H1 (cell line): ENCODE measurements around the gene P2RY11. TPM values are rescaled to one million over a fixed set of nuclear protein-coding genes. Genes with fewer than 3 reads are reported as not detected.

Experiments used
- CTCF ChIA-PET: fragments of 300-600 bp; sonication (Branson Sonifier 250); formaldehyde crosslinking; loops from one replicate; lab custom pipeline; 2021; ENCODE audit not compliant: partially characterized antibody; lab: Charles Lee
- POLR2A ChIA-PET: fragments of 300-600 bp; sonication (Branson Sonifier 250); formaldehyde crosslinking; loops from one replicate; lab custom pipeline; 2021; ENCODE audit warnings: inconsistent platforms; ENCODE audit not compliant: partially characterized antibody; lab: Charles Lee
- DNase-seq, 2 experiments: peaks; one replicate each; pipeline versions ENCODE4 v3.0.0 to v3.0.0-alpha.2; 2010 to 2022; ENCODE audit warnings: low spot score in 2 of 2, low read depth in 1 of 2, mixed read lengths in 1 of 2
- FAIRE-seq: peaks from 2 replicates; lab custom pipeline; 2011; peaks lifted over from hg19 to GRCh38; lab: Jason Lieb, UNC
- H2AFZ ChIP-seq: 2 replicates; pipeline ENCODE4 v1.8.1; 2012; ENCODE audit warnings: low read length, inconsistent platforms
- H2AK5ac ChIP-seq: 2 replicates; pipeline ENCODE4 v1.6.1; 2013; ENCODE audit warnings: low read depth, low read length
- H2BK120ac ChIP-seq: replicated peaks from 2 replicates; pipeline ENCODE3; 2013; ENCODE audit warnings: low read depth, low read length, inconsistent platforms
- H2BK12ac ChIP-seq: 2 replicates; pipeline ENCODE4 v1.6.1; 2013; ENCODE audit warnings: low read depth, low read length
- H2BK15ac ChIP-seq: 2 replicates; pipeline ENCODE4 v1.6.1; 2013; ENCODE audit warnings: low read length
- H2BK20ac ChIP-seq: 2 replicates; pipeline ENCODE4 v1.6.1; 2013; ENCODE audit warnings: low read length
- H2BK5ac ChIP-seq: 2 replicates; pipeline ENCODE4 v1.6.1; 2013; ENCODE audit warnings: low read depth, low read length
- H3K14ac ChIP-seq: 2 replicates; pipeline ENCODE4 v1.6.1; 2013; ENCODE audit warnings: inconsistent platforms; ENCODE audit not compliant: insufficient read length
- H3K18ac ChIP-seq: 2 replicates; pipeline ENCODE4 v1.6.1; 2013; ENCODE audit warnings: low read length; ENCODE audit errors: extremely low read depth
- H3K23ac ChIP-seq: 2 replicates; pipeline ENCODE4 v1.6.1; 2013; ENCODE audit warnings: inconsistent platforms; ENCODE audit not compliant: insufficient read length
- H3K23me2 ChIP-seq: 2 replicates; pipeline ENCODE4 v1.6.1; 2013; ENCODE audit warnings: low read depth, low read length
- H3K27ac ChIP-seq: 2 replicates; pipeline ENCODE4 v1.6.1; 2011; ENCODE audit warnings: low read depth, low read length, inconsistent platforms
- H3K27me3 ChIP-seq, 4 experiments: replicated peaks in 1 of 4; 1 replicate in 1 of 4; 2 replicates in 3 of 4; pipeline versions ENCODE4 v1.6.1 to v1.8.1; 2011 to 2013; ENCODE audit warnings: low read length in 3 of 4, mild to moderate bottlenecking in 3 of 4, inconsistent platforms in 2 of 4, mixed read lengths in 2 of 4, moderate library complexity in 1 of 4; ENCODE audit not compliant: control insufficient read depth in 3 of 4, insufficient read depth in 3 of 4; ENCODE audit errors: extremely low read depth in 1 of 4
- H3K36me3 ChIP-seq, 4 experiments: 2 replicates each; pipeline versions ENCODE4 v1.6.1 to v1.8.1; 2011 to 2013; ENCODE audit warnings: mild to moderate bottlenecking in 4 of 4, low read length in 3 of 4, moderate library complexity in 2 of 4, control low read depth in 1 of 4, inconsistent platforms in 1 of 4; ENCODE audit not compliant: insufficient read depth in 4 of 4, control insufficient read depth in 2 of 4
- H3K4ac ChIP-seq: replicated peaks from 2 replicates; pipeline ENCODE3; 2013; ENCODE audit warnings: low read length, low read depth, mixed read lengths, inconsistent platforms; ENCODE audit not compliant: insufficient read length
- H3K4me1 ChIP-seq, 4 experiments: replicated peaks in 1 of 4; 1 replicate in 1 of 4; 2 replicates in 3 of 4; pipeline versions ENCODE4 v1.6.1 to v1.8.1; 2011 to 2013; ENCODE audit warnings: low read length in 3 of 4, inconsistent platforms in 2 of 4, mixed read lengths in 1 of 4; ENCODE audit not compliant: insufficient read depth in 4 of 4, control insufficient read depth in 3 of 4
- H3K4me2 ChIP-seq, 2 experiments: 2 replicates each; pipeline versions ENCODE4 v1.6.1 to v1.8.1; 2011 to 2013; ENCODE audit warnings: low read depth in 2 of 2, low read length in 2 of 2, control low read depth in 1 of 2, inconsistent platforms in 1 of 2, mild to moderate bottlenecking in 1 of 2; ENCODE audit not compliant: insufficient read depth in 1 of 2
- H3K4me3 ChIP-seq, 4 experiments: fragments of 200-600, 300-600 bp in 1 of 4; sonication (generic), shearing (Covaris generic), sonication (Bioruptor Twin) in 1 of 4; 2 replicates each; pipeline versions ENCODE4 v1.5.1 to v1.8.1; 2011 to 2016; ENCODE audit warnings: low read length in 4 of 4, low read depth in 3 of 4, control low read depth in 2 of 4, inconsistent platforms in 2 of 4, mild to moderate bottlenecking in 2 of 4, mixed read lengths in 1 of 4, moderate library complexity in 1 of 4; ENCODE audit not compliant: insufficient read depth in 2 of 4; ENCODE audit errors: extremely low read depth in 1 of 4
- H3K56ac ChIP-seq: replicated peaks from 2 replicates; pipeline ENCODE3; 2013; ENCODE audit warnings: low read depth, mild to moderate bottlenecking, mixed read lengths, low read length, inconsistent platforms; ENCODE audit not compliant: insufficient read length
- H3K79me1 ChIP-seq: 2 replicates; pipeline ENCODE4 v1.6.1; 2013; ENCODE audit warnings: low read depth, low read length, control low read depth
- H3K79me2 ChIP-seq, 2 experiments: 2 replicates each; pipeline versions ENCODE4 v1.6.1 to v1.8.1; 2012 to 2013; ENCODE audit warnings: low read length in 2 of 2, mild to moderate bottlenecking in 2 of 2, inconsistent platforms in 1 of 2; ENCODE audit not compliant: insufficient read depth in 2 of 2, control insufficient read depth in 1 of 2
- H3K9ac ChIP-seq, 4 experiments: replicated peaks in 1 of 4; 1 replicate in 1 of 4; 2 replicates in 3 of 4; pipeline versions ENCODE4 v1.6.1 to v1.8.1; 2011 to 2013; ENCODE audit warnings: low read depth in 3 of 4, low read length in 3 of 4, control low read depth in 2 of 4, mild to moderate bottlenecking in 2 of 4, moderate library complexity in 2 of 4, inconsistent platforms in 1 of 4; ENCODE audit errors: extremely low read depth in 1 of 4
- H3K9me3 ChIP-seq, 2 experiments: 2 replicates each; pipeline versions ENCODE4 v1.6.1 to v1.8.1; 2012 to 2013; ENCODE audit warnings: mild to moderate bottlenecking in 2 of 2, moderate library complexity in 2 of 2, control low read depth in 1 of 2, inconsistent platforms in 1 of 2, low read depth in 1 of 2, low read length in 1 of 2, mixed read lengths in 1 of 2; ENCODE audit not compliant: insufficient read depth in 2 of 2
- H4K20me1 ChIP-seq, 2 experiments: replicated peaks in 1 of 2; 2 replicates each; pipeline versions ENCODE3 to v1.8.1; 2011 to 2013; ENCODE audit warnings: inconsistent platforms in 2 of 2, low read length in 2 of 2, mild to moderate bottlenecking in 1 of 2; ENCODE audit not compliant: insufficient read depth in 2 of 2, control insufficient read depth in 1 of 2
- H4K5ac ChIP-seq: 2 replicates; pipeline ENCODE4 v1.6.1; 2013; ENCODE audit warnings: low read length, low read depth, mixed read lengths, inconsistent platforms; ENCODE audit not compliant: insufficient read length
- H4K8ac ChIP-seq: 2 replicates; pipeline ENCODE4 v1.8.0; 2013; ENCODE audit warnings: mild to moderate bottlenecking, moderate library complexity, low read length, inconsistent platforms; ENCODE audit not compliant: insufficient read depth; ENCODE audit errors: extremely low read depth
- H4K91ac ChIP-seq: replicated peaks from 2 replicates; pipeline ENCODE3; 2013; ENCODE audit warnings: low read length, mixed read lengths, inconsistent platforms; ENCODE audit not compliant: insufficient read length
- CBX5 ChIP-seq: fragments of 300-800, 300-1000 bp; sonication (generic); IDR thresholded peaks from 2 replicates; pipeline ENCODE4 v1.7.1; 2016; ENCODE audit warnings: antibody characterized with exemption, low read length, low read depth
- KDM4A ChIP-seq: IDR thresholded peaks from one replicate; pipeline ENCODE4 v1.7.1; 2012; ENCODE audit warnings: low read depth, mild to moderate bottlenecking, moderate library complexity, low read length, inconsistent platforms; ENCODE audit not compliant: severe bottlenecking
- NRF1 ChIP-seq: IDR thresholded peaks from 2 replicates; pipeline ENCODE4 v1.6.1; 2011; ENCODE audit warnings: mild to moderate bottlenecking, low read depth, low read length, improper control_type of control experiment
- POLR2A ChIP-seq, 2 experiments: IDR thresholded peaks; 1 replicate in 1 of 2; 2 replicates in 1 of 2; pipeline ENCODE4 v1.6.1; 2011; ENCODE audit warnings: low read depth in 2 of 2, low read length in 2 of 2, mild to moderate bottlenecking in 2 of 2; ENCODE audit errors: control extremely low read depth in 1 of 2
- POLR2AphosphoS5 ChIP-seq: IDR thresholded peaks from 2 replicates; pipeline ENCODE4 v1.6.1; 2011; ENCODE audit warnings: low read depth, low read length
- RAD21 ChIP-seq, 2 experiments: IDR thresholded peaks in 1 of 2; conservative IDR thresholded peaks in 1 of 2; 2 replicates each; pipeline ENCODE4 v1.6.1; 2011; ENCODE audit warnings: low read depth in 2 of 2, low read length in 2 of 2, improper control_type of control experiment in 1 of 2, inconsistent platforms in 1 of 2, mild to moderate bottlenecking in 1 of 2, moderate library complexity in 1 of 2
- WGBS, 2 experiments: shearing (Covaris generic) in 1 of 2; methylation state at CpG; one replicate each; pipeline versions ENCODE4 v1.1.6 to v1.1.7; 2013 to 2015; ENCODE audit warnings: low lambda C conversion rate in 2 of 2, mixed read lengths in 2 of 2, inconsistent platforms in 1 of 2, low coverage in 1 of 2, missing lambda C conversion rate in 1 of 2; ENCODE audit not compliant: insufficient replicate concordance in 2 of 2, insufficient coverage in 1 of 2, insufficient read length in 1 of 2; ENCODE audit errors: extremely low coverage in 1 of 2, missing lambda C conversion rate in 1 of 2; 5-methylcytosine and 5-hydroxymethylcytosine counted together
- polyA plus RNA-seq, 7 experiments: library from polyadenylated mRNA; depleted of rRNA in 3 of 7; stranded (reverse) in 5 of 7; unstranded in 2 of 7; fragments of >200 nt in 5 of 7; fragments of 200-250 nt in 2 of 7; gene quantifications; 1 replicate in 5 of 7; 2 replicates in 1 of 7; 4 replicates in 1 of 7; pipeline versions ENCODE4 v1.2.1 to v1.2.3, GENCODE V29; 2011 to 2013; ENCODE audit warnings: missing spikeins in 2 of 7, mixed read lengths in 2 of 7
- total RNA-seq: library from RNA; stranded (reverse); fragmentation: NEBNext Ultra II Directional; extraction: Animal tissue kit (Norgen Biotek cat#: 25700); gene quantifications from 2 replicates; pipeline ENCODE4 v1.2.1, GENCODE V29; 2021

P2RY11 gene
- total and polyA plus RNA-seq, 2 of the 8 experiments (the other 6 are each of a cell fraction or from before 2014, with no cell fraction given) = 9.2 to 18.0 TPM

- Histone ChIP-seq H3K4me3 (no peak overlapping the region), H2BK15ac (no peak overlapping the region), H4K91ac (no peak overlapping the region), H2AK5ac (no peak overlapping the region), H3K14ac (no peak overlapping the region), H3K18ac (no peak overlapping the region), H4K20me1 (peaks cover 8 to 27% of the 10 kb centered on the region in 2 experiments), H2BK120ac (no peak overlapping the region), H2BK12ac (no peak overlapping the region), H3K9ac (no peak overlapping the region), H3K23ac (no peak overlapping the region), H3K27me3 (no peaks in the 10 kb centered on the region), H3K27ac (no peak overlapping the region), H2BK20ac (no peak overlapping the region), H3K79me1 (peaks cover 8% of the 10 kb centered on the region; the same call in 1 of the 2 replicates), H3K23me2 (0 out of 2 replicates have a peak, but pooled peaks cover 4% of the 10 kb centered on the region), H3K56ac (no peak overlapping the region), H3K4me2 (no peak overlapping the region), H2BK5ac (no peak overlapping the region), H2AFZ (no peak overlapping the region), H3K36me3 (peaks cover 28 to 52% (median 37%) of the 10 kb centered on the region in 4 experiments), H3K4ac (no peak overlapping the region), H4K8ac (no peak overlapping the region; the same call in 1 of the 2 replicates), H3K9me3 (no peaks in the 10 kb centered on the region), H4K5ac (no peak overlapping the region), H3K4me1 (peaks cover 0 to 4% (median 3%) of the 10 kb centered on the region in 4 experiments; a peak in 5 of 7 replicates), H3K79me2 (peaks cover 6 to 25% of the 10 kb centered on the region in 2 experiments; a peak in 3 of 4 replicates)
- ChIA-PET POLR2A (interaction anchor here (0.6 to 16.9 kb wide), 11 partner anchors 16 to 287 kb away, joined by 3 to 412 read pairs (median 4); partner anchors contain the start of genes EIF3G, P2RY11 and UBL5), CTCF (interaction anchor here (0.6 to 5.0 kb wide), 6 partner anchors 9 to 178 kb away, joined by 3 to 42 read pairs (median 3); partner anchors contain the start of gene EIF3G)
- FAIRE-seq = no peak
- WGBS, 2 experiments = 95% methylated on average over 11 of the region's 14 CpGs; no CpG with 5 or more reads in 1 of the 2 experiments
- DNase-seq = no peak
- peak in 1 of 2 experiments; percentile 19; a peak in 1 of 3 replicates for TF ChIP-seq POLR2A (IDR thresholded peaks at IDR 0.05; ENCODE audit: control extremely low read depth in 1 of 2, low read depth in 2 of 2, low read length in 2 of 2)
- 0 out of 2 replicates have a peak, but pooled peaks have one; percentile 30 for TF ChIP-seq POLR2AphosphoS5
- TF ChIP-seq RAD21 (IDR thresholded peaks at IDR 0.05 in 1 of 2, conservative IDR thresholded peaks at IDR 0.05 in 1 of 2; ENCODE audit: low read depth in 2 of 2, low read length in 2 of 2) = no peak
- TF ChIP-seq NRF1 = no peak
- TF ChIP-seq KDM4A = no peak
- TF ChIP-seq CBX5 = no peak
Observed at GRCh38 chr19:10109528-10109927, 2.0 kb upstream of the P2RY11 start.
